ENCODE results near the gene PPARD.

- TF ChIP-seq CTCF (IDR thresholded peaks at IDR 0.05; ENCODE audit: low read depth, low read length) (no peak), POLR2A (IDR thresholded peaks at IDR 0.05; ENCODE audit: extremely low read depth, insufficient read length) (no peak)
Observed at GRCh38 chr6:35428421-35429149, 86.2 kb downstream of the PPARD start.
